HL-60 (cell line): ENCODE data around the gene TAGLN.

Source experiments
- CTCF ChIP-seq: IDR thresholded peaks from one replicate; pipeline ENCODE4 v1.5.1; 2011; ENCODE audit warnings: low read length, control low read depth, inconsistent platforms; ENCODE audit not compliant: insufficient read depth
- POLR2AphosphoS5 ChIP-seq: IDR thresholded peaks from 2 replicates; pipeline ENCODE4 v1.6.1; 2012; ENCODE audit warnings: low read depth
- REST ChIP-seq: IDR thresholded peaks from 2 replicates; pipeline ENCODE4 v1.6.1; 2012; ENCODE audit warnings: low read depth; ENCODE audit not compliant: insufficient replicate concordance

DNA sequence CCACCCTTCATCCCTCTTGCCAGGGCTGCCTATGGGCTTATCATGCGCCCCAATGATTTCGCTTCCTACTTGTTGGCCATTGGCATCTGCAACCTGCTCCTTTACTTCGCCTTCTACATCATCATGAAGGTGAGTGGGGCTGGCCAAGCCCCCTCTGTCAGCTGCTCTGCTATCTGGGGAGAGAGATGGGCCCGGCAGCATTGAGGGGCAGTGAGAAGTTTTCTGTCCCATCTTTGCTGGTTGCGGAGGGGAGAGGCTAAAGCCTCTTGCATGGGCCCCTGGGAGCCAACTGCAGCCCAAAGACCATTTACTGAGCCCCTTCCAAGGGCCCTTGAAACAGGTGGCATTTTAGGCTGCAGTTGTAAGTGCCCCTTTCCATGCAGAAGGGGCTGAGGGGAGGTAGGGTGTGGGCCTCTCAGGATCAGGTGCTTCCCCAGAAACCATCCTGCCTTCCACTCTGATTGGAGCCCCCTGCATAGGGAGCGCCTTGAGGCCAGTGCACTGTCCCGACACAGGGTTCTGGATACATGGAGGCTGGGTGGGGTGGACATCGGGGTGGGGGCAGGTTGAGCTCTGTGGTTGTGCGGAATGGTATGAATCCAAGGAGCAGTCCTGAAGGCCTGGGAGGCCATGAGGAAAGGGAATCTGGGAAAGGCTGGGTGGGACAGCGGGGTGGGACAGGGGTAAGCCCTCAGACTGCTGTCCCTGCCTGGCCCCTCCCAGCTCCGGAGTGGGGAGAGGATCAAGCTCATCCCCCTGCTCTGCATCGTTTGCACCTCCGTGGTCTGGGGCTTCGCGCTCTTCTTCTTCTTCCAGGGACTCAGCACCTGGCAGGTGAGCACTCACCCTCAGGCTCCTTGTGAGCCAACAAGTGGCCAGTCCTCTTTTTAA lies 5.8 kb upstream of the TAGLN start:
- TF ChIP-seq CTCF (no peak), POLR2AphosphoS5 (no peak), REST (no peak)
